ENCODE data around the gene AHRR.
"Not testable (repeated sequence)": the region's sequence is repeated elsewhere in the genome, so short reads cannot be mapped to it uniquely, and the experiment has no call there.

The AHRR gene

GRCh38 chr5:364497-364896 is 43.0 kb downstream of the AHRR start:
- DNase-seq (ENCODE audit: low read depth) = no peak
- TF ChIP-seq CTCF (IDR thresholded peaks at IDR 0.05; ENCODE audit: control insufficient read depth, extremely low read depth, insufficient read depth) = no peak
- no peak overlapping the region for H3K4me3 ChIP-seq (ENCODE audit: low read depth, low read length)

- no peak for TF ChIP-seq CTCF (IDR thresholded peaks at IDR 0.05; ENCODE audit: control insufficient read depth, extremely low read depth, insufficient read depth)
- no peak for DNase-seq (ENCODE audit: low read depth)
- no peak overlapping the region for H3K4me3 ChIP-seq (ENCODE audit: low read depth, low read length)
Measured at GRCh38 chr5:366541-367357, 45.2 kb downstream of the AHRR start.

GRCh38 chr5:367358-368130 is 46.0 kb downstream of the AHRR start:
- no peak for DNase-seq (ENCODE audit: low read depth)
- TF ChIP-seq CTCF (IDR thresholded peaks at IDR 0.05; ENCODE audit: control insufficient read depth, extremely low read depth, insufficient read depth) = no peak
- H3K4me3 ChIP-seq (ENCODE audit: low read depth, low read length) = no peak overlapping the region

- DNase-seq (ENCODE audit: low read depth) = no peak
- H3K4me3 ChIP-seq (ENCODE audit: low read depth, low read length) = no peak overlapping the region
- no peak for TF ChIP-seq CTCF (IDR thresholded peaks at IDR 0.05; ENCODE audit: control insufficient read depth, extremely low read depth, insufficient read depth)
Measured at GRCh38 chr5:368183-369084, 46.9 kb downstream of the AHRR start.

GRCh38 chr5:369151-369868 is 47.8 kb downstream of the AHRR start:
- TF ChIP-seq CTCF (IDR thresholded peaks at IDR 0.05; ENCODE audit: control insufficient read depth, extremely low read depth, insufficient read depth) = no peak
- no peak for DNase-seq (ENCODE audit: low read depth)
- H3K4me3 ChIP-seq (ENCODE audit: low read depth, low read length) = no peak overlapping the region

- DNase-seq (ENCODE audit: low read depth); H3K4me3 ChIP-seq (ENCODE audit: low read depth, low read length): not testable (repeated sequence)
Measured at GRCh38 chr5:369869-370236, 48.3 kb downstream of the AHRR start.

Data from LNCaP clone FGC (cell line).